Keratinocyte (primary cell): ENCODE data around the gene CREBL2. TPM values are rescaled to one million over a fixed set of nuclear protein-coding genes. Genes with fewer than 3 reads are reported as not detected.
"Not testable (repeated sequence)": the region's sequence is repeated elsewhere in the genome, so short reads cannot be mapped to it uniquely, and the experiment has no call there.

Experiments
- DNase-seq: peaks from one replicate; pipeline ENCODE4 v3.0.0-alpha.2; 2011; ENCODE audit warnings: low read depth, missing footprints, low spot score
- FAIRE-seq: peaks from 2 replicates; lab custom pipeline; 2011; peaks lifted over from hg19 to GRCh38; lab: Jason Lieb, UNC
- H2AFZ ChIP-seq: 2 replicates; pipeline ENCODE4 v1.6.0; 2012; ENCODE audit warnings: low read length, control low read depth, inconsistent platforms; ENCODE audit not compliant: control insufficient read depth
- H3K27ac ChIP-seq: 2 replicates; pipeline ENCODE4 v1.5.1; 2011; ENCODE audit warnings: low read length; ENCODE audit not compliant: control insufficient read depth, insufficient read depth
- H3K27me3 ChIP-seq: 3 replicates; pipeline ENCODE4 v1.6.0; 2011; ENCODE audit warnings: low read length; ENCODE audit not compliant: control insufficient read depth, insufficient read depth; ENCODE audit errors: extremely low read depth
- H3K36me3 ChIP-seq, 2 experiments: 2 replicates in 1 of 2; 3 replicates in 1 of 2; pipeline ENCODE4 v1.5.1; 2011; ENCODE audit warnings: low read length in 2 of 2, mild to moderate bottlenecking in 1 of 2; ENCODE audit not compliant: control insufficient read depth in 2 of 2, insufficient read depth in 2 of 2; ENCODE audit errors: extremely low read depth in 1 of 2
- H3K4me1 ChIP-seq: 3 replicates; pipeline ENCODE4 v1.5.1; 2011; ENCODE audit warnings: low read length; ENCODE audit not compliant: control insufficient read depth, insufficient read depth; ENCODE audit errors: extremely low read depth
- H3K4me2 ChIP-seq: 3 replicates; pipeline ENCODE4 v1.6.0; 2011; ENCODE audit warnings: low read depth, low read length; ENCODE audit not compliant: control insufficient read depth, insufficient read depth; ENCODE audit errors: extremely low read depth
- H3K4me3 ChIP-seq, 3 experiments: fragments of 200-600 bp in 1 of 3; sonication (generic) in 1 of 3; 2 replicates in 2 of 3; 3 replicates in 1 of 3; pipeline ENCODE4 v1.5.1; 2011 to 2016; ENCODE audit warnings: low read length in 3 of 3, mild to moderate bottlenecking in 3 of 3, control low read depth in 2 of 3, inconsistent platforms in 1 of 3, low read depth in 1 of 3, mixed read lengths in 1 of 3, mixed run types in 1 of 3, moderate library complexity in 1 of 3; ENCODE audit not compliant: control insufficient read depth in 2 of 3, insufficient read depth in 2 of 3; ENCODE audit errors: extremely low read depth in 1 of 3
- H3K79me2 ChIP-seq: 2 replicates; pipeline ENCODE4 v1.6.0; 2012; ENCODE audit warnings: low read length; ENCODE audit not compliant: control insufficient read depth, insufficient read depth
- H3K9ac ChIP-seq: 3 replicates; pipeline ENCODE4 v1.6.0; 2011; ENCODE audit warnings: low read length; ENCODE audit not compliant: control insufficient read depth, insufficient read depth; ENCODE audit errors: extremely low read depth
- H3K9me1 ChIP-seq: 3 replicates; pipeline ENCODE4 v1.6.0; 2011; ENCODE audit warnings: low read length; ENCODE audit not compliant: control insufficient read depth, insufficient read depth; ENCODE audit errors: extremely low read depth
- H3K9me3 ChIP-seq: 2 replicates; pipeline ENCODE4 v1.5.1; 2012; ENCODE audit warnings: low read depth, low read length; ENCODE audit not compliant: control insufficient read depth
- H4K20me1 ChIP-seq: 3 replicates; pipeline ENCODE4 v1.6.0; 2011; ENCODE audit warnings: low read length; ENCODE audit not compliant: control insufficient read depth, insufficient read depth; ENCODE audit errors: extremely low read depth
- EZH2 ChIP-seq: IDR thresholded peaks from one replicate; pipeline ENCODE4 v1.6.1; 2012; ENCODE audit warnings: inconsistent platforms, mild to moderate bottlenecking, low read length, moderate library complexity
- dilution Hi-C: fragments of 300-500 bp; cut with MboI; formaldehyde crosslinking; loops from one replicate; pipeline ENCODE4 v1.7.0; 2020; ENCODE audit warnings: low sequenced_read_pairs; ENCODE audit not compliant: extremely low pct_ligation_motif_present
- polyA plus RNA-seq, 5 experiments: library from polyadenylated mRNA; depleted of rRNA in 3 of 5; stranded (reverse) in 3 of 5; stranded (forward) in 1 of 5; unstranded in 1 of 5; fragments of >200 nt; gene quantifications; 1 replicate in 1 of 5; 2 replicates in 3 of 5; 3 replicates in 1 of 5; pipeline versions ENCODE4 v1.2.1 to v1.2.3, GENCODE V29; 2011 to 2012; ENCODE audit warnings: missing spikeins in 2 of 5, low read depth in 1 of 5, low replicate concordance in 1 of 5
- TF ChIP-seq, protein P1 (sequence below), 3 experiments: IDR thresholded peaks in 1 of 3; conservative IDR thresholded peaks in 1 of 3; optimal IDR thresholded peaks in 1 of 3; 2 replicates in 2 of 3; 3 replicates in 1 of 3; pipeline versions ENCODE3 to v1.5.1; 2011; ENCODE audit warnings: low read length in 3 of 3, mild to moderate bottlenecking in 3 of 3, moderate library complexity in 2 of 3, control low read depth in 1 of 3, inconsistent platforms in 1 of 3; ENCODE audit not compliant: insufficient read depth in 2 of 3; ENCODE audit errors: extremely low read depth in 1 of 3

The CREBL2 gene
- polyA plus RNA-seq, 1 donor (not counting 4 experiments of a cell fraction or from before 2014, with no cell fraction given): 15.8 TPM

DNA sequence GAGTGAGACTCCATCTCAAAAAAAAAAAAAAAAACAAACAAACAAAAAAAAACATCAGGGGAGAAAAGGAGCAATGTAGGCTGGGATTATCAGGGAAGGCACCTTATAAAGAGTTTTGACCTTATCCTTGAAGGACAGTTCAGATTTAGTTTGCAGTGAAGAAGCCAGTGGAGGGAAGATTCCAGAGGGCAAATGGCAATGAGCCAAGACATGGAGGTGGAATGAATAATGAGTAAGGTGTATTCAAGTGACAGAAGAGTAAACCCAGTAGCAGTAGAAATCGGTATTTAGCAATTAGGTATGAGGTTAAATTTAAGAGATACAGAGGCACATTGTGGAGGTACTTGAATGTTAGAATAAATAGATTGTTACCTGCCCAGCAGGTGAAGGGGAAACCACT, 46.8 kb upstream of the CREBL2 start:
- H3K4me1 ChIP-seq: peaks cover 13% of the 10 kb centered on the region
- no peaks in the 10 kb centered on the region for H4K20me1 ChIP-seq
- DNase-seq: no peak
- no peak overlapping the region for H3K4me2 ChIP-seq
- no peak overlapping the region for H3K9ac ChIP-seq
- TF ChIP-seq EZH2: no peak
- TF ChIP-seq, protein P1, sequence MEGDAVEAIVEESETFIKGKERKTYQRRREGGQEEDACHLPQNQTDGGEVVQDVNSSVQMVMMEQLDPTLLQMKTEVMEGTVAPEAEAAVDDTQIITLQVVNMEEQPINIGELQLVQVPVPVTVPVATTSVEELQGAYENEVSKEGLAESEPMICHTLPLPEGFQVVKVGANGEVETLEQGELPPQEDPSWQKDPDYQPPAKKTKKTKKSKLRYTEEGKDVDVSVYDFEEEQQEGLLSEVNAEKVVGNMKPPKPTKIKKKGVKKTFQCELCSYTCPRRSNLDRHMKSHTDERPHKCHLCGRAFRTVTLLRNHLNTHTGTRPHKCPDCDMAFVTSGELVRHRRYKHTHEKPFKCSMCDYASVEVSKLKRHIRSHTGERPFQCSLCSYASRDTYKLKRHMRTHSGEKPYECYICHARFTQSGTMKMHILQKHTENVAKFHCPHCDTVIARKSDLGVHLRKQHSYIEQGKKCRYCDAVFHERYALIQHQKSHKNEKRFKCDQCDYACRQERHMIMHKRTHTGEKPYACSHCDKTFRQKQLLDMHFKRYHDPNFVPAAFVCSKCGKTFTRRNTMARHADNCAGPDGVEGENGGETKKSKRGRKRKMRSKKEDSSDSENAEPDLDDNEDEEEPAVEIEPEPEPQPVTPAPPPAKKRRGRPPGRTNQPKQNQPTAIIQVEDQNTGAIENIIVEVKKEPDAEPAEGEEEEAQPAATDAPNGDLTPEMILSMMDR (optimal IDR thresholded peaks at IDR 0.05 in 1 of 3, IDR thresholded peaks at IDR 0.05 in 1 of 3, conservative IDR thresholded peaks at IDR 0.05 in 1 of 3; ENCODE audit: extremely low read depth in 1 of 3, insufficient read depth in 2 of 3, low read length in 3 of 3): no peak
- H3K4me3 ChIP-seq: no peak overlapping the region
- no peaks in the 10 kb centered on the region for H3K36me3 ChIP-seq
- dilution Hi-C loops: no loop called here
- H2AFZ ChIP-seq: no peak overlapping the region
- H3K27me3 ChIP-seq: no peaks in the 10 kb centered on the region
- H3K27ac ChIP-seq: no peak overlapping the region
- H3K79me2 ChIP-seq: peaks cover 10% of the 10 kb centered on the region
- H3K9me3 ChIP-seq: no peaks in the 10 kb centered on the region
- FAIRE-seq: no peak
- H3K9me1 ChIP-seq: no peaks in the 10 kb centered on the region

DNA sequence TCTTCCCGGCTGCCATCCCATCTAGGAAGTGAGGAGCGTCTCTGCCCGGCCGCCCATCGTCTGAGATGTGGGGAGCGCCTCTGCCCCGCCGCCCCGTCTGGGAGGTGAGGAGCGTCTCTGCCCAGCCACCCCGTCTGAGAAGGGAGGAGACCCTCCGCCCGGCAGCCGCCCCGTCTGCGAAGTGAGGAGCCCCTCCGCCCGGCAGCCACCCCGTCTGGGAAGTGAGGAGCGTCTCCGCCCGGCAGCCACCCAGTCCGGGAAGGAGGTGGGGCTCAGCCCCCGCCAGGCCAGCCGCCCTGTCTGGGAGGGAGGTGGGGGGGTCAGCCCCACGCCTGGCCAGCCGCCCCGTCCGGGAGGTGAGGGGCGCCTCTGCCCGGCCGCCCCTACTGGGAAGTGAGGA, 45.7 kb upstream of the CREBL2 start:
- H3K4me3 ChIP-seq, H3K27me3 ChIP-seq, FAIRE-seq, H3K36me3 ChIP-seq, H3K27ac ChIP-seq, H3K9me3 ChIP-seq, dilution Hi-C loops, H3K4me1 ChIP-seq, H3K9ac ChIP-seq, H3K79me2 ChIP-seq, H3K9me1 ChIP-seq, H3K4me2 ChIP-seq, H2AFZ ChIP-seq, H4K20me1 ChIP-seq, DNase-seq: not testable (repeated sequence)

DNA sequence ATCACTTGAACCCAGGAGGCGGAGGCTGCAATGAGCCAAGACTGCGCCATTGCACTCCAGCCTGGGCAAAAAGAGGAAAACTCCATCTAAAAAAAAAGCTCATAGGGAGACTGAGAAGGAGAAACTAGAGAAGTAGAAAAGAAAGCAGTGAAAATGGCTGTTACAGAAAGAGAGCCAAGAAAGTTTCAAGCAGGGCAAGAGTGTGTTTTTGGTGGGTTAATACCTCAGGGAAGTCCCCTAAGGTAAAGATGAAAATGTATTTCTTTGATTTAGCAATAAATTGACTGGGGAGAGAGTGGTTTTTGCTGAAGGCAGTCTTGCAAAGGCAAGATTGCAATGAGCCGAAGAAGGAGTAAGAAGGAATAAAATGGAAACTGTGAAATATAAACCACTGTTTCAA, 39.0 kb upstream of the CREBL2 start:
- no peaks in the 10 kb centered on the region for H3K9me3 ChIP-seq
- H3K4me2 ChIP-seq: no peak overlapping the region
- dilution Hi-C loops: no loop called here
- H4K20me1 ChIP-seq: no peaks in the 10 kb centered on the region
- H3K27ac ChIP-seq: no peak overlapping the region
- H3K79me2 ChIP-seq: no peaks in the 10 kb centered on the region
- no peaks in the 10 kb centered on the region for H3K9me1 ChIP-seq
- H3K4me3 ChIP-seq: no peak overlapping the region
- DNase-seq (no peak), FAIRE-seq (no peak)
- H3K36me3 ChIP-seq: no peaks in the 10 kb centered on the region
- TF ChIP-seq, protein P1 (optimal IDR thresholded peaks at IDR 0.05 in 1 of 3, IDR thresholded peaks at IDR 0.05 in 1 of 3, conservative IDR thresholded peaks at IDR 0.05 in 1 of 3; ENCODE audit: extremely low read depth in 1 of 3, insufficient read depth in 2 of 3, low read length in 3 of 3): no peak
- no peaks in the 10 kb centered on the region for H3K27me3 ChIP-seq
- no peak overlapping the region for H2AFZ ChIP-seq
- H3K9ac ChIP-seq: no peak overlapping the region
- H3K4me1 ChIP-seq: peaks cover 1% of the 10 kb centered on the region
